H1 (cell line): ENCODE measurements around the gene COL4A2. TPM values are rescaled to one million over a fixed set of nuclear protein-coding genes. Genes with fewer than 3 reads are reported as not detected.

Experiments used
- BACH1 ChIP-seq: IDR thresholded peaks from 2 replicates; pipeline ENCODE4 v1.6.1; 2012; ENCODE audit warnings: low read length, improper control_type of control experiment
- BRCA1 ChIP-seq: IDR thresholded peaks from 2 replicates; pipeline ENCODE4 v1.6.1; 2012; ENCODE audit warnings: low read depth, low read length, improper control_type of control experiment
- CTBP2 ChIP-seq: IDR thresholded peaks from 2 replicates; pipeline ENCODE4 v1.7.0; 2011; ENCODE audit warnings: borderline replicate concordance, mild to moderate bottlenecking, moderate library complexity, mixed read lengths, low read length; ENCODE audit not compliant: insufficient read depth, insufficient read length
- EGR1 ChIP-seq: IDR thresholded peaks from 2 replicates; pipeline ENCODE4 v1.6.1; 2011; ENCODE audit warnings: low read depth, low read length, borderline replicate concordance
- GABPA ChIP-seq: IDR thresholded peaks from 2 replicates; pipeline ENCODE4 v1.6.1; 2011; ENCODE audit warnings: mild to moderate bottlenecking, low read length, moderate library complexity, borderline replicate concordance; ENCODE audit not compliant: insufficient read depth
- RBBP5 ChIP-seq: IDR thresholded peaks from 2 replicates; pipeline ENCODE4 v1.7.1; 2012; ENCODE audit warnings: low read depth, mild to moderate bottlenecking, inconsistent platforms, low read length, moderate library complexity, borderline replicate concordance
- TAF1 ChIP-seq: IDR thresholded peaks from 2 replicates; pipeline ENCODE4 v1.6.1; 2011; ENCODE audit warnings: mild to moderate bottlenecking, low read depth, low read length
- TBP ChIP-seq: IDR thresholded peaks from 2 replicates; pipeline ENCODE4 v1.6.1; 2011; ENCODE audit warnings: low read depth, low read length, improper control_type of control experiment
- YY1 ChIP-seq: IDR thresholded peaks from 2 replicates; pipeline ENCODE4 v1.6.1; 2011; ENCODE audit warnings: low read depth, mild to moderate bottlenecking, low read length
- polyA plus RNA-seq, 7 experiments: library from polyadenylated mRNA; depleted of rRNA in 3 of 7; stranded (reverse) in 5 of 7; unstranded in 2 of 7; fragments of >200 nt in 5 of 7; fragments of 200-250 nt in 2 of 7; gene quantifications; 1 replicate in 5 of 7; 2 replicates in 1 of 7; 4 replicates in 1 of 7; pipeline versions ENCODE4 v1.2.1 to v1.2.3, GENCODE V29; 2011 to 2013; ENCODE audit warnings: missing spikeins in 2 of 7, mixed read lengths in 2 of 7
- total RNA-seq: library from RNA; stranded (reverse); fragmentation: NEBNext Ultra II Directional; extraction: Animal tissue kit (Norgen Biotek cat#: 25700); gene quantifications from 2 replicates; pipeline ENCODE4 v1.2.1, GENCODE V29; 2021

COL4A2 gene
- total and polyA plus RNA-seq, 2 of the 8 experiments (the other 6 are each of a cell fraction or from before 2014, with no cell fraction given) = 80.4 to 87.3 TPM

- TF ChIP-seq TAF1 (no peak), YY1 (no peak), CTBP2 (no peak), BRCA1 (no peak), TBP (no peak), EGR1 (no peak), GABPA (no peak), RBBP5 (no peak), BACH1 (no peak)
Observed at GRCh38 chr13:110553417-110553816, 246.3 kb downstream of the COL4A2 start (continued).
